ENCODE measurements around the gene PLVAP.

The PLVAP gene

DNA sequence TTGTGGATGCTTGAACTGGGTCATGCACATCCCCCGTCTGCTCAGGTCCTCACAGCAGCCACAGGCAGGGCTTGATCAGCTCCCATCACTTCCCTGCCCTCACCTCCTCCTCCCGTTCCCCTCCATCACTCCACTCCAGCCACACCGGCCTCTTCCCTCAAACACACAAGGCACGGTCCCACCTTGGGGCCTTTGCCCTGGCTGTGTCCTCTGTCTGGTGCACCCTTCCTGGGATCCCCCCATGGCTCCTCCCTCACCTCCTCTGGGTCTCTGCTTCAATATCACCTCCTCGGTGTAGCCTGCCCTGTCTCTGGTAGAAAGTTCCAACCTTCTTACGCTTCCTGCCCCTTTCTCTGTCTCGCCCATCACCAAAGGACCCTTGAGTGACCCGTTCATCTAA is 23.8 kb downstream of the PLVAP start:
- no peak for DNase-seq

- DNase-seq = no peak
Measured at GRCh38 chr19:17352608-17353280, 24.4 kb downstream of the PLVAP start.

- DNase-seq = no peak
Measured at GRCh38 chr19:17351815-17352435, 25.2 kb downstream of the PLVAP start.

DNA sequence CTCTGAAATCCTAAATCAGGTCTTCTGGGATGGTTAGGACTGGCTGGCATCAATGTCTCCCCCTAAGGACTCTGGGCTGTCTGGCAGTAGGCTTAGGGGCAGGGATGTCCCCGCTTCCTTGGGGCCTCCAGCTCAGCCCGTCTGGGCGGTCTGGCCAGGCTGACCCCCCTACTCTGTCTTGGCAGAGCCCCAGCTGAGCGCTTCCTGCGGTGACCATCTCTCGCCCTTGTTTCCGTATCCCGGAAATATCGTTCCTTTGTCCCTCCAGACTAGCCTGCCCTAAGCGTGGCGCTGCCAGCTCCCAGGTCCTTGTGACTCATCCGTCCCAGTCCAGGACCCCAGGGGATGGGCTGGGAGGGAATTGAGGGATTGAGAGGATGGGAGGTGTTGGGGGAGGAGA is 28.4 kb downstream of the PLVAP start:
- DNase-seq = no peak

GRCh38 chr19:17347877-17348276 is 29.3 kb downstream of the PLVAP start:
- no peak for DNase-seq

- DNase-seq = no peak
Measured at GRCh38 chr19:17347361-17347760, 29.8 kb downstream of the PLVAP start.

DNA sequence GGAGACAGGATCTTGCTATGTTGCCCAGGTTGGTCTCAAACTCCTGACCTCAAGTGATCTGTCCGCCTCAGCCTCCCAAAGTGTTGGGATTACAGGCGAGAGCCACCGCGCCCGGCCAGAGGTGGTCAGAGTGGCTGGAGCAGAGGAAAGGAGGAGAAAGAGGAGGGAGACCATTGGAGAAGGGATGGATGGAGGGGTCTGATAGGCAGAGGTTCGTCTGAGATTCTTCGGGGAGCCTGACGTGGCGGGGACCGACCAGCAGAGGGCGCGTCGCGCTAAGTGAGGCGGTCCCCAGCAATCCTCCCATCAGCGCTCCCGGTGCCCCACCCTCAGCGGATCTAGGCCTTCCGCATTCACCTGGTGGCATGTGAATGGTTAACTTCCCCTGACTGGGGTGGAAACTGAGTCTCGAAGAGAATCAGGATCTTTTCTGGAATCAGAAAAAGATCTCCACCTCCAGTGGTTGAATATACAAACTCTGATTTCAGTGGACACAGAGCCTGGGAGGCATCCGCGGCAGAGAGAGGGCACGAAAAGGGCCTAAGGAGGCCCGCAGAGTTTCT is 31.0 kb downstream of the PLVAP start:
- DNase-seq = peak; percentile 76

- DNase-seq = no peak
Measured at GRCh38 chr19:17341845-17342244, 35.3 kb downstream of the PLVAP start.

DNA sequence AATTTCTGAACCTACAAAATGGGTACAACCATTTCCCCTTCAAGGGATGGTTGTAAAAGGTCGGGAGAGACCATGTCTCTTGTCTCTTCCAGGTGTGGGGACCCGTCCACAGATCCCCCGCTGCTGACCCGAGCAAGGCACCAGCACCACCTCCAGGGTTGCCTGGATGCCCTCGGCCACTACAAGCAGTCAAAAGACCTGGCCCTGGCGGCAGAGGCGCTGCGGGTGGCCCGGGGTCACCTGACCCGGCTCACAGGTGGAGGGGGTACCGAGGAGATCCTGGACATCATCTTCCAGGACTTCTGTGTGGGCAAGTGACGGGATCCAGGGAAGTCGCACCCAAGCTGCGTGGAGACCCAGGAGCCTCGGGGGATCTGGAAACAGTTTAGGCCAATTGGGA is 35.8 kb downstream of the PLVAP start:
- DNase-seq = no peak

- DNase-seq = no peak
Measured at GRCh38 chr19:17340871-17341357, 36.2 kb downstream of the PLVAP start.

DNA sequence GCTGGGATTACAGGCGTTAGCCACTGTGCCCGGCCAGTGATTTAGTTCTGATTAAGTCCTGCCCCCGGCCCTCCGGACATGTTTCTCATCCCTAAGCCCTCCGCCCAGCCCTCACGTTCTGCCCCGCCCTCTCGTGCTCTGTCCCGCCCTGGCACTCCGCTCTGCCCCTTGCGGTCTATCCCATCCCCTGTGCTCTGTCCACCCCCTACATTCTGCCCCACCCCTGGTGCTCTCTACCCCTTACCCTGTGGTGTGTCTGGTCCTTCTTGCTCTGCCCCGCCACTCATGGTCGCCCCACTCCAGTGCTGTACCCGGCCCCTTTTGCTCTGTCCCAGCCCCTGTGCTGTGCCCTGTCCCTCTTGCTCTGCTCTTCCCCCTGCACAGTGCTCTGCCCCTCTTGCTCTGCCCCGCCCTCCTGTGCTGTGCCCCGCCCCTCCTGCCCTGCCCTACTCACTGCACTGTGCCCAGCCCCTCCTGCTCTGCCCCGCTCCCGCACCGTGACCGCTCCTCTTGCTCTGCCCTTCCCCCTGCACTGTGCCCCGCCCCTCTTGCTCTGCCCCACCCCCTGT is 36.8 kb downstream of the PLVAP start:
- no peak for DNase-seq

- peak; percentile 31 for DNase-seq
Measured at GRCh38 chr19:17339088-17339741, 37.9 kb downstream of the PLVAP start.

- no peak for DNase-seq
Measured at GRCh38 chr19:17338433-17339078, 38.6 kb downstream of the PLVAP start.

DNA sequence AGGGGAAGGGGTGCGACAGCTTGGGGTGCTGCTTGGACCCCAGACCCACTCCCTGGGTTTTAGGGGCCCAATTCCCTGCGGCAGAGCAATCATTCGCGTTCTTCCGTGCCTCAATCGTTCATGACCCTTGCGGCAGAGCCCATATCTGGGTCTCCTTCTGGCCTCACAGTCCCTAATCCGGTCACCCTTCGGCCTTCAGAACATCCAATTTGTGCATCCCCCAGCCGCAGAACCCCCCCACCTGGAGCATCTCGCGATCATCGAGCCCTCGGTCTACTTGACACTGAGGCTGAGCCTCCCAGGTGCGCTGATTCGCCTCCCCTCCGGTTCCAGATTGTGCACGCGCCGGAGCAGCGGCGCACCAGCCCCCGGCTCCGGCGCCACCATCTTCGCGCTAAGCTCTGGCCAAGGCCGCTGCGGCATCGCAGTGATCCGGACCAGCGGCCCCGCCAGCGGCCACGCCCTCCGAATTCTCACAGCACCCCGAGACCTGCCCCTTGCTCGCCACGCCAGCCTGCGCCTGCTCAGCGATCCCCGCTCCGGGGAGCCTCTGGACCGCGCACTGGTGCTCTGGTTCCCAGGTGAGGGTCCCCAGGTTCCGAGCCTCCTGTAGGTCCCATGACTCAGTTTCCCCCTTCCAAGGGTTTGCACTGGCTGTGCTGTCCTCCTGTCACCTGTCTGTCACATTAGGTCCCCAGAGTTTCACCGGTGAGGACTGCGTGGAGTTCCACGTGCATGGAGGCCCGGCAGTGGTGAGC is 39.3 kb downstream of the PLVAP start:
- DNase-seq = peak; percentile 32

DNA sequence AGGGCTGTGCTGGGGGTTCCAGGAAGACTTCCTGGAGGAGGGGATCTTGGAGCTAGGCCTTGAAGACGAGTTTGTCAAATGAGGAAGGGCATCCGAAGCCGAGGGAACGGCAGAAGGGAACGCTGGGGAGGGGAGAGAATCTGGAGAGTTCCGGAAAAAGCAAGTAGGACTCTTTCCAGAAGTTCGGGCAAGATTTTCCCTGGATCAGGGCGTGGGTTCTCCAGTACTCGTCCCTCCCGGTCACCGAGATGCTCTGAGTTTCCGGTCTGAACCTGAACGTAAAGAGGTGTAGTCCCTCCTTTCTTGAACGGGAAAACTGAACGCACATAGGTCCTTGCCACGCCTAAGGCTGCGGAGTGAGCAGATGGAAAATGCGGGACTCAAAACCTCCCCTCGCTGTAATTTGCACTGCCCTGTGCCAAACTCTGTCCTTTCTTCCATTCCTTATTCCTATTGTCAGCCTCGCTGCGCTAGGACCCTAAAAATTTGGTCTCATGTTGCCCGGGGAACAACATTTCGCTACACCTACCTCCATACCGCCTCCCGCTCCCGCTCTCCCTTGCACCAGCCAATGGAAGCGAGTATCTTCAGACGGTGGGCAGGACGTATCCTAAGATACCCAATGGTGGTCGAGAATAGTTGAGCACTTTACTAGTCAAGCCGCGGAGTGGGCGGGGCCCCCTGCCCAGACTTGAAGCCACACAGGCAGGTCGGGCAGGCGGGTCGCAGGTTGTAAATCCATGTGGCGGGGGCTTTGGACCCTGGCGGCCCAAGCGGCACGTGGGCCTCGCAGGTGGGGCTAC is 40.1 kb downstream of the PLVAP start, which contains the start of gene GTPBP3:
TSS of gene GTPBP3 (plus strand) at position 682 of the 803 bp plus-strand sequence. CDS start at position 741, 59 bp downstream.
- DNase-seq = peak; percentile 95

GRCh38 chr19:17335575-17335974 is 41.6 kb downstream of the PLVAP start:
- DNase-seq = no peak

- peak; percentile 96 for DNase-seq
Measured at GRCh38 chr19:17334414-17335409, 42.4 kb downstream of the PLVAP start, which contains the start of gene ANO8. ANO8 (minus strand) TSS chr19:17334855; CDS start chr19:17334670, 185 bp downstream.

DNA sequence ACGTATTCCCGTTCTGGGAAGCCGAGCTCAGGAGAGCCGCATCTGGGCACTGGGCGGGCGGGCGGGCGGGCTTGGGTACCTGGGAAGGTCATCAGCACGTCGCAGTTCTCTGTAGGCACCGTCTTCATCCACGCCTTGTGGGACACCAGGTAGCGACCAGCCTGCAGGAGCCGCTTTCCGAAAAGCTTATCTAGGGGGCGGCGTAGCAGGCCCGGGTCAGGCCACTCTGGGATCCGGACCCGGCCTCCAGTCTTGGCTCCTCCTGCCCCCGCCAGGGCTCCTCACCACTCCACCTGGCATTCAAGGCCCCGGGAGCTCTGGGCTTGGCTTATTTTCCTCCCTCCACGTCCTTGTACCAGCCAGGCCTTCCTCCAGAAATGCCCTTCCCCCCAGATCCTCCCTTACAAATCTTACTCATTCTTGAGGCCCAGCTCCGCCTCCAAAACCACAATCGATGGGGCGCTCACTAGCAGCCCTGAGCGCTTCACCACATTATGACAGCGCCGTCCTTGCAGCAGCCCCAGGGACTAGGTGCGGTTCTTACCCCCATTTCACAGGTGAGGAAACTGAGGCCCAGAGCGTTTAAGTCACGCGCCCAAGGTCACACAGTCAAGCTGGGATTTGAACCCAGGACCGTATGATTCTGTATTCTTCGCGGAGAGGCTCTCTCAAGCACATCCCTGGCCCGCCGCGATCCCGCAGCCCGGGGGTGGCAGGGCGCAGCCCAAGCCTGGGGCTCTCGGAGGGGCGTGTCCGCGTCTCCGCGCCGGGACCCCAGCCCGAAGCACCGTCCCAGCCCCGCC is 43.3 kb downstream of the PLVAP start:
- DNase-seq = peak; percentile 66

Measured in activated CD4-positive, alpha-beta T cell treated with anti-CD3 and anti-CD28 coated beads, Interleukin-2, amount 50 U/mL, for 1 hour (primary cell).